H9 (cell line): ENCODE results near the gene RHOC. TPM values are rescaled to one million over a fixed set of nuclear protein-coding genes. Genes with fewer than 3 reads are reported as not detected.

Experiments used
- DNase-seq: peaks from one replicate; pipeline ENCODE4 v3.0.0-alpha.2; 2017
- H2AFZ ChIP-seq: one replicate; pipeline ENCODE4 v1.6.1; 2013; ENCODE audit warnings: mild to moderate bottlenecking, low read length, control low read depth, moderate library complexity
- H2AK5ac ChIP-seq: 2 replicates; pipeline ENCODE4 v1.6.1; 2013; ENCODE audit warnings: low read length, control low read depth, mixed read lengths; ENCODE audit not compliant: insufficient read length
- H2BK120ac ChIP-seq: one replicate; pipeline ENCODE4 v1.6.1; 2013; ENCODE audit warnings: low read depth, mild to moderate bottlenecking, low read length, control low read depth, inconsistent platforms; ENCODE audit not compliant: poor library complexity, severe bottlenecking
- H2BK12ac ChIP-seq: 2 replicates; pipeline ENCODE4 v1.6.1; 2013; ENCODE audit warnings: low read length, control low read depth, mixed read lengths, low read depth; ENCODE audit not compliant: insufficient read length
- H2BK15ac ChIP-seq: 2 replicates; pipeline ENCODE4 v1.6.1; 2013; ENCODE audit warnings: low read depth, low read length, control low read depth
- H2BK20ac ChIP-seq: one replicate; pipeline ENCODE4 v1.6.1; 2013; ENCODE audit warnings: low read depth, mild to moderate bottlenecking, low read length, control low read depth, inconsistent platforms; ENCODE audit not compliant: poor library complexity, severe bottlenecking
- H2BK5ac ChIP-seq: 2 replicates; pipeline ENCODE4 v1.6.1; 2013; ENCODE audit warnings: low read length, control low read depth, mixed read lengths; ENCODE audit not compliant: insufficient read length
- H3K14ac ChIP-seq: 2 replicates; pipeline ENCODE4 v1.6.1; 2013; ENCODE audit warnings: low read length, control low read depth; ENCODE audit not compliant: insufficient read depth
- H3K18ac ChIP-seq: 2 replicates; pipeline ENCODE4 v1.6.1; 2013; ENCODE audit warnings: low read depth, mild to moderate bottlenecking, mixed read lengths, low read length, control low read depth; ENCODE audit not compliant: insufficient read length
- H3K23ac ChIP-seq: 2 replicates; pipeline ENCODE4 v1.6.1; 2013; ENCODE audit warnings: low read length, control low read depth, mixed read lengths, low read depth; ENCODE audit not compliant: insufficient read length
- H3K23me2 ChIP-seq: 2 replicates; pipeline ENCODE4 v1.6.1; 2013; ENCODE audit warnings: low read depth, mild to moderate bottlenecking, mixed read lengths, low read length, control low read depth; ENCODE audit not compliant: insufficient read length, poor library complexity, severe bottlenecking
- H3K27ac ChIP-seq: 2 replicates; pipeline ENCODE4 v1.5.1; 2013; ENCODE audit warnings: low read length, control low read depth, mixed read lengths, low read depth; ENCODE audit not compliant: insufficient read length
- H3K27me3 ChIP-seq: 2 replicates; pipeline ENCODE4 v1.6.1; 2013; ENCODE audit warnings: low read length, control low read depth, inconsistent platforms; ENCODE audit not compliant: insufficient read depth
- H3K4ac ChIP-seq: 2 replicates; pipeline ENCODE4 v1.6.1; 2013; ENCODE audit warnings: low read depth, mild to moderate bottlenecking, control low read depth, inconsistent platforms, low read length, moderate library complexity
- H3K4me1 ChIP-seq: 2 replicates; pipeline ENCODE4 v1.6.1; 2013; ENCODE audit warnings: low read length, control low read depth, inconsistent platforms; ENCODE audit not compliant: insufficient read depth
- H3K4me2 ChIP-seq: 2 replicates; pipeline ENCODE4 v1.6.1; 2013; ENCODE audit warnings: low read length, control low read depth, mixed read lengths; ENCODE audit not compliant: insufficient read length, insufficient read depth
- H3K56ac ChIP-seq: 2 replicates; pipeline ENCODE4 v1.6.1; 2013; ENCODE audit warnings: low read depth, mild to moderate bottlenecking, mixed read lengths, low read length, control low read depth; ENCODE audit not compliant: insufficient read length
- H3K79me1 ChIP-seq: 2 replicates; pipeline ENCODE4 v1.6.1; 2013; ENCODE audit warnings: low read depth, mild to moderate bottlenecking, moderate library complexity, low read length, control low read depth, inconsistent platforms; ENCODE audit not compliant: insufficient read depth, poor library complexity, severe bottlenecking
- H3K79me2 ChIP-seq: 2 replicates; pipeline ENCODE4 v1.6.1; 2013; ENCODE audit warnings: low read length, control low read depth, inconsistent platforms; ENCODE audit not compliant: insufficient read depth
- H3K9ac ChIP-seq: 2 replicates; pipeline ENCODE4 v1.6.1; 2013; ENCODE audit warnings: low read length, control low read depth, mixed read lengths; ENCODE audit not compliant: insufficient read length; ENCODE audit errors: extremely low read depth
- H3K9me3 ChIP-seq: one replicate; pipeline ENCODE4 v1.6.1; 2013; ENCODE audit warnings: low read depth, low read length, inconsistent platforms; ENCODE audit not compliant: control insufficient read depth
- H3T11ph ChIP-seq: one replicate; pipeline ENCODE4 v1.6.1; 2013; ENCODE audit warnings: mild to moderate bottlenecking, low read length, control low read depth, inconsistent platforms
- H4K20me1 ChIP-seq: one replicate; pipeline ENCODE4 v1.6.1; 2013; ENCODE audit not compliant: control insufficient read depth, insufficient read length, insufficient read depth
- H4K5ac ChIP-seq: 2 replicates; pipeline ENCODE4 v1.6.1; 2013; ENCODE audit warnings: low read depth, mild to moderate bottlenecking, mixed read lengths, low read length, control low read depth; ENCODE audit not compliant: insufficient read length
- H4K8ac ChIP-seq: replicated peaks from 2 replicates; pipeline ENCODE4 v1.6.1; 2013; ENCODE audit warnings: low read length, control low read depth, mixed read lengths, low read depth; ENCODE audit not compliant: insufficient read length
- H4K91ac ChIP-seq: 2 replicates; pipeline ENCODE4 v1.6.1; 2013; ENCODE audit warnings: low read depth, mild to moderate bottlenecking, moderate library complexity, mixed read lengths, low read length, control low read depth; ENCODE audit not compliant: insufficient read length
- H3K27ac Mint-ChIP-seq, 3 experiments: 2 replicates in 2 of 3; 3 replicates in 1 of 3; pipeline ENCODE4 v1.8.0; 2020 to 2021; ENCODE audit warnings: mixed read lengths in 3 of 3, mild to moderate bottlenecking in 1 of 3, moderate library complexity in 1 of 3
- H3K27me3 Mint-ChIP-seq: 2 replicates; pipeline ENCODE4 v1.8.0; 2021; ENCODE audit warnings: low read depth, mild to moderate bottlenecking, moderate library complexity, mixed read lengths
- H3K36me3 Mint-ChIP-seq, 3 experiments: 2 replicates in 2 of 3; 3 replicates in 1 of 3; pipeline ENCODE4 v1.8.0; 2020 to 2021; ENCODE audit warnings: low read depth in 3 of 3, mixed read lengths in 3 of 3; ENCODE audit not compliant: insufficient read depth in 1 of 3
- H3K4me1 Mint-ChIP-seq, 2 experiments: 2 replicates each; pipeline ENCODE4 v1.8.0; 2020; ENCODE audit warnings: mixed read lengths in 2 of 2
- H3K4me3 Mint-ChIP-seq, 2 experiments: 2 replicates in 1 of 2; 3 replicates in 1 of 2; pipeline ENCODE4 v1.8.0; 2020 to 2021; ENCODE audit warnings: mild to moderate bottlenecking in 2 of 2, mixed read lengths in 2 of 2, moderate library complexity in 1 of 2
- H3K9me3 Mint-ChIP-seq, 2 experiments: 2 replicates in 1 of 2; 3 replicates in 1 of 2; pipeline ENCODE4 v1.8.0; 2020; ENCODE audit warnings: mild to moderate bottlenecking in 2 of 2, mixed read lengths in 2 of 2, moderate library complexity in 1 of 2
- WGBS: extraction: QIAGEN DNeasy Blood & Tissue Kit; methylation state at CpG from one replicate; pipeline ENCODE4 v1.1.7; 2013; ENCODE audit warnings: missing lambda C conversion rate, low lambda C conversion rate, mixed read lengths; ENCODE audit not compliant: insufficient read length; ENCODE audit errors: extremely low coverage; 5-methylcytosine and 5-hydroxymethylcytosine counted together
- total RNA-seq: library from RNA; stranded (reverse); gene quantifications from 2 replicates; pipeline ENCODE4 v1.2.1, GENCODE V29; 2021
- TF ChIP-seq, protein P1 (sequence below): fragments of 200-600 bp; sonication (generic); conservative IDR thresholded peaks from 3 replicates; pipeline ENCODE4 v1.8.0; 2021; ENCODE audit warnings: antibody characterized with exemption, mild to moderate bottlenecking

Gene RHOC
- total RNA-seq, 1 experiment from 2014 or later: 68.9 TPM

DNA sequence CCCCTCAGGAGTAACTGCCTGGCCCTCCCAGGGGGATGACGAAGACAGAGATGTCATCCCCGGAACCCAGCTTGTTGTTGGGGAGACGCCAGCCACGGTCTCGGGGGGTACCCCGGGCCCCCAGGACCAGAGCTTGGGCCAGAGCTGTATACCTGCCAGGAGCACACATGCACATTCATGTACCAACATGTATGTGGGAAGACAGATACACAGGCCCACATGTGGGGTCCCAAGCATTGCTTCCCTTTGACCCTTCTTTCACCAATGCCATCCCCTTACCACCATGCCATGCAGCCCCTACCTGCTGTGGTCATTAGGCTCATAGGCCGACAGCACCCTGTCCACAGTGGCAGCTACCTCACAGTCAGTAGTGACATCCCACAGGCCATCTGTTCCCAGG, 3.2 kb upstream of the RHOC start:
- no peak overlapping the region for H3K4me2 ChIP-seq
- H3K23ac ChIP-seq: no peak overlapping the region
- H3K14ac ChIP-seq: no peak overlapping the region
- H3K27ac ChIP-seq: no peak overlapping the region
- no peak overlapping the region for H2BK12ac ChIP-seq
- no peak for DNase-seq
- Mint-ChIP-seq H3K4me3 (no peak overlapping the region), H3K36me3 (peaks cover 13 to 24% (median 17%) of the 10 kb centered on the region in 3 experiments), H3K27ac (no peak overlapping the region), H3K27me3 (peaks cover 54% of the 10 kb centered on the region), H3K9me3 (no peaks in the 10 kb centered on the region; a peak in 1 of 5 replicates), H3K4me1 (peaks cover 50 to 57% of the 10 kb centered on the region in 2 experiments)
- H2BK20ac ChIP-seq: no peak overlapping the region
- peaks cover 16% of the 10 kb centered on the region for H3K4me1 ChIP-seq
- H4K8ac ChIP-seq: no peak overlapping the region
- TF ChIP-seq, protein P1, sequence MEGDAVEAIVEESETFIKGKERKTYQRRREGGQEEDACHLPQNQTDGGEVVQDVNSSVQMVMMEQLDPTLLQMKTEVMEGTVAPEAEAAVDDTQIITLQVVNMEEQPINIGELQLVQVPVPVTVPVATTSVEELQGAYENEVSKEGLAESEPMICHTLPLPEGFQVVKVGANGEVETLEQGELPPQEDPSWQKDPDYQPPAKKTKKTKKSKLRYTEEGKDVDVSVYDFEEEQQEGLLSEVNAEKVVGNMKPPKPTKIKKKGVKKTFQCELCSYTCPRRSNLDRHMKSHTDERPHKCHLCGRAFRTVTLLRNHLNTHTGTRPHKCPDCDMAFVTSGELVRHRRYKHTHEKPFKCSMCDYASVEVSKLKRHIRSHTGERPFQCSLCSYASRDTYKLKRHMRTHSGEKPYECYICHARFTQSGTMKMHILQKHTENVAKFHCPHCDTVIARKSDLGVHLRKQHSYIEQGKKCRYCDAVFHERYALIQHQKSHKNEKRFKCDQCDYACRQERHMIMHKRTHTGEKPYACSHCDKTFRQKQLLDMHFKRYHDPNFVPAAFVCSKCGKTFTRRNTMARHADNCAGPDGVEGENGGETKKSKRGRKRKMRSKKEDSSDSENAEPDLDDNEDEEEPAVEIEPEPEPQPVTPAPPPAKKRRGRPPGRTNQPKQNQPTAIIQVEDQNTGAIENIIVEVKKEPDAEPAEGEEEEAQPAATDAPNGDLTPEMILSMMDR: no peak
- H3K9me3 ChIP-seq: no peaks in the 10 kb centered on the region
- H4K20me1 ChIP-seq: no peaks in the 10 kb centered on the region
- H3K79me2 ChIP-seq: no peaks in the 10 kb centered on the region; the same call in 1 of the 2 replicates
- H2AK5ac ChIP-seq: no peak overlapping the region
- no peak overlapping the region for H2AFZ ChIP-seq
- H3K9ac ChIP-seq: no peak overlapping the region
- no peaks in the 10 kb centered on the region; the same call in 1 of the 2 replicates for H3K27me3 ChIP-seq
- no peak overlapping the region for H3T11ph ChIP-seq
- H2BK5ac ChIP-seq: no peak overlapping the region
- no peak overlapping the region for H4K5ac ChIP-seq
- H2BK15ac ChIP-seq: no peak overlapping the region
- H3K79me1 ChIP-seq: no peaks in the 10 kb centered on the region
- peaks cover 19% of the 10 kb centered on the region for H3K23me2 ChIP-seq
- H2BK120ac ChIP-seq: no peak overlapping the region
- no peak overlapping the region for H3K4ac ChIP-seq
- H3K18ac ChIP-seq: no peak overlapping the region
- WGBS: no CpG with 5 or more reads among the region's 7 CpGs
- no peak overlapping the region for H4K91ac ChIP-seq
- H3K56ac ChIP-seq: no peak overlapping the region
